ENCODE results near the gene RBFOX2. TPM values are rescaled to one million over a fixed set of nuclear protein-coding genes. Genes with fewer than 3 reads are reported as not detected.
A peak's percentile ranks its signal among the peaks of the same experiment; 100 is the strongest.

Gene RBFOX2
- total RNA-seq, 1 experiment from 2014 or later: 91.1 TPM

DNA sequence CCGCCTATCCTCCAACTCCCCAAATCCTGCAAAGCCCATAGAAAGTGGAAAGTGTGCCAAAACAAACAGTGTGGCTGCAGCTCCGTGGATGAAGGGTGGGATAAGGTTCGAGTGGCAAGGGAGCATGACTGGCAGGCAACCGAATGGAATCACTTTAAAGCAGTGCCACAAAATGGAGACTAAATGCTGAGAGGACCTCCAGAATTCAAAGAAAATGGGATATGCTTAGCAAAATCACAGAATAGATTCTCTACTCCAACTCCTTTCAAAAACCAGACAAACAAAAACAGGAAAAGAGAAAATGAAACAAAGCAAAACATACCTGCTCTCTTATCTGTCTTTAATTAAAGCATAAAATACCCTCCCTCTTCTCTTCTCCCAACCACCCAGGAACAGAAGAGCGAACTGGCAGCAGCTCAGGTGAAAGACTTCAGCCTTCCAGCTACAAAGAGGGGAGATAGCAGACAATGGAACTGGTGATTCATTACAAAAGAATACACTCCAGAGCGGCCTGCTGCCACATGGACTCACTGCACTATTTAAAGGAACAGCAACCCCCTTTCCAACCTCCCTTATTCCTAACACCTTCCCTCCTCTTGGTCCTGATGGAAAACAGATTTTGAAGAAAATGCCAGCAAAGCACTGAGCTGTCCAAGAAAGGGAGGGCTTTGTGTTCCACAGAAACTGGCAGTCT lies 192.5 kb downstream of the RBFOX2 start:
- peaks cover 14% of the 10 kb centered on the region for H3K36me3 Mint-ChIP-seq (ENCODE audit: insufficient read depth, unreplicated experiment)
- no peaks in the 10 kb centered on the region for H3K27me3 ChIP-seq (replicated peaks; ENCODE audit: control insufficient read depth, insufficient read depth, low read length)
- peaks cover 25% of the 10 kb centered on the region for H3K4me1 Mint-ChIP-seq (ENCODE audit: low read depth, unreplicated experiment)
- ChIA-PET CTCF (interaction anchor here (0.6 to 1.1 kb wide), 2 partner anchors 10 to 1662 kb away, joined by 4 to 7 read pairs; no protein-coding TSS in a partner anchor), POLR2A (interaction anchor here (0.6 kb wide), 1 partner anchor 58 kb away, joined by 6 read pairs; no protein-coding TSS in a partner anchor)
- H3K9me3 ChIP-seq: no peaks in the 10 kb centered on the region
- intact Hi-C loops (cut with micrococcal nuclease; ENCODE audit: unreplicated experiment): loop anchor here (2.0 kb wide), 1 partner anchor 15 kb away; no protein-coding TSS in a partner anchor
- no peak for TF ChIP-seq CTCF (IDR thresholded peaks at IDR 0.05; ENCODE audit: insufficient read depth in 1 of 2, low read depth in 1 of 2, low read length in 1 of 2, severe bottlenecking in 1 of 2, unreplicated experiment in 1 of 2)
- TSS peak; percentile 25 for BruUV-seq (replicated peaks)
- peak; percentile 61 to 66 for DNase-seq
- no peaks in the 10 kb centered on the region for H3K36me3 ChIP-seq (ENCODE audit: control insufficient read depth, insufficient read depth, low read length)
- peak overlapping the region; percentile 75 for H3K4me3 Mint-ChIP-seq (ENCODE audit: unreplicated experiment)
- H3K4me1 ChIP-seq: peaks cover 37% of the 10 kb centered on the region
- no peaks in the 10 kb centered on the region for H3K9me3 Mint-ChIP-seq (ENCODE audit: unreplicated experiment)
- peak overlapping the region; percentile 86 for H3K27ac Mint-ChIP-seq (ENCODE audit: unreplicated experiment)
- H3K4me3 ChIP-seq (ENCODE audit: low read depth, low read length): peak overlapping the region; percentile 54
- no peaks in the 10 kb centered on the region for H3K27me3 Mint-ChIP-seq (ENCODE audit: insufficient read depth, unreplicated experiment)

GRCh38 chr22:35835267-35835997 lies 193.2 kb downstream of the RBFOX2 start:
- Histone ChIP-seq H3K27me3 (replicated peaks; ENCODE audit: control insufficient read depth, insufficient read depth, low read length) (no peaks in the 10 kb centered on the region), H3K36me3 (ENCODE audit: control insufficient read depth, insufficient read depth, low read length) (no peaks in the 10 kb centered on the region), H3K4me1 (peaks cover 39% of the 10 kb centered on the region), H3K9me3 (no peaks in the 10 kb centered on the region), H3K4me3 (ENCODE audit: low read depth, low read length) (peak overlapping the region; percentile 54)
- Mint-ChIP-seq H3K36me3 (ENCODE audit: insufficient read depth, unreplicated experiment) (peaks cover 11% of the 10 kb centered on the region), H3K4me3 (ENCODE audit: unreplicated experiment) (peak overlapping the region; percentile 75), H3K9me3 (ENCODE audit: unreplicated experiment) (no peaks in the 10 kb centered on the region), H3K27ac (ENCODE audit: unreplicated experiment) (peak overlapping the region; percentile 86), H3K27me3 (ENCODE audit: insufficient read depth, unreplicated experiment) (no peaks in the 10 kb centered on the region), H3K4me1 (ENCODE audit: low read depth, unreplicated experiment) (peaks cover 25% of the 10 kb centered on the region)
- ChIA-PET CTCF (interaction anchor here (0.6 to 1.1 kb wide), 2 partner anchors 9 to 1662 kb away, joined by 4 to 7 read pairs; no protein-coding TSS in a partner anchor), POLR2A (interaction anchor here (0.6 to 0.7 kb wide), 2 partner anchors 8 to 58 kb away, joined by 3 to 6 read pairs; no protein-coding TSS in a partner anchor)
- no peak for TF ChIP-seq CTCF (IDR thresholded peaks at IDR 0.05; ENCODE audit: insufficient read depth in 1 of 2, low read depth in 1 of 2, low read length in 1 of 2, severe bottlenecking in 1 of 2, unreplicated experiment in 1 of 2)
- BruUV-seq (replicated peaks): no TSS peak
- DNase-seq: peak in 1 of 2 experiments; percentile 26
- intact Hi-C loops (cut with micrococcal nuclease; ENCODE audit: unreplicated experiment): loop anchor here (2.0 kb wide), 1 partner anchor 15 kb away; no protein-coding TSS in a partner anchor

DNA sequence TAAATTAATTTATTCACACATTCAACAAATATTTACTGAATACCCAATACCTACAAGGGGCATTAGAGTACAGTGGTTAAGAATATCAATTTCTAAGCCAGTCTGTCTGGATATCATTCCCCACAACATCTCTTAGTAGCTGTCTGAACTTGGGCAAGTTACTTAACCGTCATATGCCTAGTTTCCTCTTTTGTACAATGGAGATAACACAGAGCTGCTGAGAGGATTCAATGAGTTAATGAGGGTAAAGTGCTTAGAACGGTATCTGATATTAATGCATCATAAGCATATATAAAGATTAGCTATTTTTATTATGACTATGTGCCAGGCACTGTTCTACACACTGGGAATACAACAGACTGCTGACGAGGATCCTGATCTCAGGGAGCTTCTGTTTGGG lies 194.6 kb downstream of the RBFOX2 start:
- H3K4me1 ChIP-seq: peaks cover 46% of the 10 kb centered on the region
- H3K9me3 Mint-ChIP-seq (ENCODE audit: unreplicated experiment): no peaks in the 10 kb centered on the region
- no peaks in the 10 kb centered on the region for H3K36me3 ChIP-seq (ENCODE audit: control insufficient read depth, insufficient read depth, low read length)
- DNase-seq: no peak
- CTCF ChIA-PET: no interaction called here
- H3K27me3 ChIP-seq (replicated peaks; ENCODE audit: control insufficient read depth, insufficient read depth, low read length): no peaks in the 10 kb centered on the region
- H3K4me3 ChIP-seq (ENCODE audit: low read depth, low read length): no peak overlapping the region
- no TSS peak for BruUV-seq (replicated peaks)
- intact Hi-C loops (cut with micrococcal nuclease; ENCODE audit: unreplicated experiment): loop anchor here (2.0 kb wide), 1 partner anchor 13 kb away; no protein-coding TSS in a partner anchor
- H3K4me3 Mint-ChIP-seq (ENCODE audit: unreplicated experiment): peak overlapping the region; percentile 75
- no peaks in the 10 kb centered on the region for H3K9me3 ChIP-seq
- H3K36me3 Mint-ChIP-seq (ENCODE audit: insufficient read depth, unreplicated experiment): peaks cover 6% of the 10 kb centered on the region
- H3K4me1 Mint-ChIP-seq (ENCODE audit: low read depth, unreplicated experiment): peaks cover 32% of the 10 kb centered on the region
- no peak for TF ChIP-seq CTCF (IDR thresholded peaks at IDR 0.05; ENCODE audit: insufficient read depth in 1 of 2, low read depth in 1 of 2, low read length in 1 of 2, severe bottlenecking in 1 of 2, unreplicated experiment in 1 of 2)
- H3K27ac Mint-ChIP-seq (ENCODE audit: unreplicated experiment): peak overlapping the region; percentile 86
- POLR2A ChIA-PET: no interaction called here
- no peaks in the 10 kb centered on the region for H3K27me3 Mint-ChIP-seq (ENCODE audit: insufficient read depth, unreplicated experiment)

Data from Caco-2 (cell line).